Measurements from ENCODE around the gene ALOX12.

Gene ALOX12

DNA sequence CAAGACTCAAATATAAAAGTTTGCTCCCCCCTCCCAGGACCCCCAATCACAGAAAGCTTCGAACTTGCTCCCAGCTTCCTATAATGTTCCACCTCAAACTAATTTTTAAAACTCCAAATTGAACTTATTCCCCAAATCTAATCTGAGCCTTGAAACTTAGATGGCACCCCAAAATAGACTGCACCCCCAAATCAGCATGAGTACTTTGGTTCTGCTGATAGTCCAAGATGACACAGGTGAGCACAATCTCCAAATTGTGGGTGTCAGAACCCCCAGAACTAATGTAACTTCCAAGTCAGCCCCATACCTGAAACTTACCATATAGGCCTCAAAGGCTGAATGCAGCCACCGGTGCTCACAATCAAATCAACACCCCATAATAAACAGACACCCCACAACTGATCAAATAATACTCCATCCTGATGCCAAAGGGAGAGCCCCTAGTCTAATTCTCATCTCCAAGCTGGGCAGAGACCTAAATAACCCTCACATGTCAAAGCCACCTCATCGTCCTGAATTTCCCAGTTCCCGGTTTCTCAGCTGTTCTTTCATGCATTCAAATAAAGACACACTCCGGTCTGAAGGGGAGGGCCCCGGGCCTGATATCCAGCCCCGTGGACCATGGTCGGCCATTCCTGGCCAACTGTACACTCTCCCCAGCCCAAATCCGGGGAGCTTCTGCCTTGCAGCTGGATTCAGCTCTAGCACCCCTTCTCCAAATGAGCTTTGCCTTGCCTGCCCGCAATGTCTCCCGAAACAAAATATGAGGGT lies 25.2 kb downstream of the ALOX12 start:
- in situ Hi-C loops (cut with MboI; ENCODE audit: low sequenced_read_pairs) = no loop called here

DNA sequence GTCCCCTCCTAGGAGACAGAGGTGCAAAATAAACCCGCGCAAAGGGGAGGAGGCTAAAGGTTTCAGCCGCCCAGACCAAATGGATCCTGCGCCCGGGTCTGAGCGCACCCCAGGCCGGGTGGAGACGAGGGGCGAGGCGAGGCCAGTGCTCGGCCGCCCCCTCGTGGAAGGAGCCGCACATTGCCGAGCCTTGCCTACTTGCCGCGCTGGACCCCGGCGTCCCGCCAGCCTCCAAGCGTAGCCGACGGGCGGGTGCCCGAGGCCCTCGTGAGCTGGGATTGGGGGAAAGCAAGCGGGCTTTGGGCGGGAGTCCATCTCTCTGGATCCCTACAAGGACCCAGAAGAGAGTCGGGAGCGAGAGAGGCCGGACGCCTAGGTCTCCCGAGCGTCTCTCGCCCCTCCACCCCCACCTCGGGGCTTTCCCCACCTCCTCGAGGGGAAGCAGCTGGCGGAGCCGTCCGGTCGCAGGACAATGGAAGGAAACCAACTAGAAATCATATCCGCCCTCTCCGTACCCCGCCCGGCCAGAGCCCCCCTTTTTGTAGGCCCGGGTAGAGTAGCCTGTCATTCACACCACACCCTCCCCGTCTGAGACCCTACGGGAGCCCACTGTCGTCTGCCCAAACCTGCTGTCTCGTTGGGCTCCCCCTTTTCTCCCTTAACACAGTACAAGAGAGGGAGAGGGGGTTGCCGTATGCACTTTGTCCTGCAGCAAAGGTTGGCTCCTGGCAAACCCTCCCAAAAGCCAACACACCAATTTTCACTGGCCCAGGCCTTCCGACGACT lies 26.3 kb downstream of the ALOX12 start:
- in situ Hi-C loops (cut with MboI; ENCODE audit: low sequenced_read_pairs) = no loop called here

DNA sequence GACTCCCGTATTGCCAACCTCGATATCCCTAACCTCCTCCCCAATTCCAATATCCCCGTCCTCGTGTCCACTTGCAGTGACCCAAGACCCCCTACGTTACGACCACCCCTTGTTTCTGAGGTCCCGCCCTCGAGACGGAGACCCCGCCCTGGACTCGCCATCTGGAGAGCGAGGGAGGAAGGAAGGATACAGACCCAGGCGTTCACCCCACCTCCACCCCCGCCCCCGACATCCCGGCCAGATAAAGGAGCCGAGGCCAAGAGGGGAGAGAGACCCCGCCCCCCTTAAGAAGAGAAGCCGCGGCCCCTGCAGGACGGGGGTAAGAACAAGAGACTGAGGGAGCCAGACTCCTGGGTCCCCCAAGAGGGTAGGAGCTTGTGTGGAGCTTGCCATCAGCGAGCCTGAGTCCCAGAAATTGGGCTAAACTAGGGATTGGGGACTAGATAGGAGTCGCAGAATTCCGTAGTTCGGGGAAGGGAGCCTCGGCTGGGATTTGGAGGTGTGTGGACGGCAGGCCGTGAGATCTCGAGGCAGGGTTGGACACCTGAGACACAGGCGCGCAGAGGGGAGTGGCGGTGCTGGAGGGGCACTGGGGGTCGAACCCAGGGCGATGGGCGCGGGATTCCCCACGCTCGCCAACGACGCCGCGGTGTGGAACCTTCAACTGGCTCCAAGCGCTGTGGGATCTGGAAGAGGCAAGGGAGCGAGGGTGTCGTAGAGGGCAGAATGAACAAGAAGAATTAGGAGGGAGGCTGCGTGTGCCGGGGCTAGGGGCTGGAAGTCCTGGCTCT lies 27.1 kb downstream of the ALOX12 start, which contains the start of gene BCL6B:
Gene BCL6B (plus strand): TSS at position 270 of the 791 bp plus-strand sequence. CDS start 622 bp downstream, outside the sequence.
- in situ Hi-C loops (cut with MboI; ENCODE audit: low sequenced_read_pairs) = no loop called here

DNA sequence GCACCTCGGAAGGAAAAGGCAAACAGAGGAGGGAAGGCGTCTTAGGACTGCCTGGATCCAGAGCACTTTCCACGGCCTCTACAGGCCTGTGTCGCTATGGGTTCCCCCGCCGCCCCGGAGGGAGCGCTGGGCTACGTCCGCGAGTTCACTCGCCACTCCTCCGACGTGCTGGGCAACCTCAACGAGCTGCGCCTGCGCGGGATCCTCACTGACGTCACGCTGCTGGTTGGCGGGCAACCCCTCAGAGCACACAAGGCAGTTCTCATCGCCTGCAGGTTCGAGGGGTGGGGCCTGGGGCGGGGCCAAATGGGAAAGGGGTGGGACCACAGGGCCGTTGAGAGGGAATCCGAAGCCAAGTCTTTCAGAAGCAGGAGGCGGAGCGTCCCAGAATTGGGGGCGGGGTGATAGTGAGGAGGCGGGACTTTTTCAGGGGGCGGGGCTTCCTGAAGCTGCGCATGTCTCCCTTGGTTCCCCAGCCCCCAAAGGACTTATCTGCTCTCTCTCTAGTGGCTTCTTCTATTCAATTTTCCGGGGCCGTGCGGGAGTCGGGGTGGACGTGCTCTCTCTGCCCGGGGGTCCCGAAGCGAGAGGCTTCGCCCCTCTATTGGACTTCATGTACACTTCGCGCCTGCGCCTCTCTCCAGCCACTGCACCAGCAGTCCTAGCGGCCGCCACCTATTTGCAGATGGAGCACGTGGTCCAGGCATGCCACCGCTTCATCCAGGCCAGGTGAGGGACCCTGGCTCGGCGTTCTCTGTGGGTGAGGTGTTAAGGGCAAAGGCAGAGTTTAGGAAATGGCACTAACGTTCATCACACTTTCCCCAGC lies 27.9 kb downstream of the ALOX12 start:
- in situ Hi-C loops (cut with MboI; ENCODE audit: low sequenced_read_pairs) = no loop called here

DNA sequence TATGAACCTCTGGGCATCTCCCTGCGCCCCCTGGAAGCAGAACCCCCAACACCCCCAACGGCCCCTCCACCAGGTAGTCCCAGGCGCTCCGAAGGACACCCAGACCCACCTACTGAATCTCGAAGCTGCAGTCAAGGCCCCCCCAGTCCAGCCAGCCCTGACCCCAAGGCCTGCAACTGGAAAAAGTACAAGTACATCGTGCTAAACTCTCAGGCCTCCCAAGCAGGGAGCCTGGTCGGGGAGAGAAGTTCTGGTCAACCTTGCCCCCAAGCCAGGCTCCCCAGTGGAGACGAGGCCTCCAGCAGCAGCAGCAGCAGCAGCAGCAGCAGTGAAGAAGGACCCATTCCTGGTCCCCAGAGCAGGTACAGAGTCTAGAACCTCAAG lies 28.5 kb downstream of the ALOX12 start:
- in situ Hi-C loops (cut with MboI; ENCODE audit: low sequenced_read_pairs) = no loop called here

DNA sequence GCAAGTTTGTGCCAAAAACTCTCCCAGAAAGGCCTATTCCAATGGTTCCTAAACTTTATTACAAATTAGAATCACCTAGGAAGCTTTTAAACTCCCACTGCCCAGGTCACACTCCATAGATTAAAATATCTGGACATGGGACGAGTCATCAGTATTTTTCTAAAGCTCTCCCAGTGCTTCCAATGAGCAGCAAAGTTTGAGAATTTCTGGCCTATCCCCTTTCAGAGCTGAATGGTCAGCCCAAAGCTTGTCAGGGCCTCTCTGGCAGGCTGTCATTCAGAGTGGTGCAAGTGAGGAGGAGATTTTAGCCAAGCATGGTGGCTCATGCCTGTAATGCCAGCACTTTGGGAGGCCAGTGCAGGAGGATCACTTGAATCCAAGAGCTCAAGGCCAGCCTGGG lies 29.4 kb downstream of the ALOX12 start:
- in situ Hi-C loops (cut with MboI; ENCODE audit: low sequenced_read_pairs) = no loop called here

DNA sequence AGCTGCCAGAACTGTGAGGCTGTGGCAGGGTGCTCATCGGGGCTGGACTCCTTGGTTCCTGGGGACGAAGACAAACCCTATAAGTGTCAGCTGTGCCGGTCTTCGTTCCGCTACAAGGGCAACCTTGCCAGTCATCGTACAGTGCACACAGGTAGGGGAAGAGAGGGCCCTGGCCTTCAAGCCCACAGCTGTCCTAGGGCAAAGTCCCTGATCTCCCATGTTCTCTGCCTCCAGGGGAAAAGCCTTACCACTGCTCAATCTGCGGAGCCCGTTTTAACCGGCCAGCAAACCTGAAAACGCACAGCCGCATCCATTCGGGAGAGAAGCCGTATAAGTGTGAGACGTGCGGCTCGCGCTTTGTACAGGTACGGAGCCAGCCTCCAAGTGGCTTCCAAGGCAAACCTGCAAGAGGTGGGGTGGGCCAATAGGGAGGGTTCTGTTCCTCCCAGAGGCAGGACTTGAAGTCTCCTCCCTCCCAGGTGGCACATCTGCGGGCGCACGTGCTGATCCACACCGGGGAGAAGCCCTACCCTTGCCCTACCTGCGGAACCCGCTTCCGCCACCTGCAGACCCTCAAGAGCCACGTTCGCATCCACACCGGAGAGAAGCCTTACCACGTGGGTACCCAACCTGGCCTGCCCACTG lies 30.7 kb downstream of the ALOX12 start:
- in situ Hi-C loops (cut with MboI; ENCODE audit: low sequenced_read_pairs) = no loop called here

DNA sequence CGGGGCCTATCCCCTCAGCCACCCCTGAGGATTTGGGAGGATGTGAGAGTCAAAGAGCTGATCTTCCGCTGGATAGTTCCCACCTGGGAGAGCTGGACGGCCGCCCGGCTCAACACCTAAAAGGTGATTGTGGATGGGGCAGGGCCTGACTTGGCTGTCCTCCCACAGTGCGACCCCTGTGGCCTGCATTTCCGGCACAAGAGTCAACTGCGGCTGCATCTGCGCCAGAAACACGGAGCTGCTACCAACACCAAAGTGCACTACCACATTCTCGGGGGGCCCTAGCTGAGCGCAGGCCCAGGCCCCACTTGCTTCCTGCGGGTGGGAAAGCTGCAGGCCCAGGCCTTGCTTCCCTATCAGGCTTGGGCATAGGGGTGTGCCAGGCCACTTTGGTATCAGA lies 31.5 kb downstream of the ALOX12 start:
- in situ Hi-C loops (cut with MboI; ENCODE audit: low sequenced_read_pairs) = no loop called here

DNA sequence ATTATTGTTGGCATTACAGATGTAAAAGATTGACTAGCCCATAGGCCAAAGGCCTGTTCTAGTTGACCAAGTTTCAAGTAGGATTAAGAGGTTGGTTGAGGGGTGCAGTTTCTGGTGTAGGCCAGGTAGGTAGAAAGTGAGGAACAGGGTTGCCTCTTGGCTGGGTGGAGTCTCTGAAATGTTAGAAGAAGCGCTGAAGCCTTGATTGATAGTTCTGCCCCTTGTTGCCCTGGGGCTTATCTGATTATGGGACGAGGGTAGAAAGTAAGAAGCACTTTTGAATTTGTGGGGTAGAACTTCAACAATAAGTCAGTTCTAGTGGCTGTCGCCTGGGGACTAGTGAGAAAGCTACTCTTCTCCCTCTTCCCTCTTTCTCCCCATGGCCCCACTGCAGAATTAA lies 33.2 kb downstream of the ALOX12 start:
- in situ Hi-C loops (cut with MboI; ENCODE audit: low sequenced_read_pairs) = no loop called here

DNA sequence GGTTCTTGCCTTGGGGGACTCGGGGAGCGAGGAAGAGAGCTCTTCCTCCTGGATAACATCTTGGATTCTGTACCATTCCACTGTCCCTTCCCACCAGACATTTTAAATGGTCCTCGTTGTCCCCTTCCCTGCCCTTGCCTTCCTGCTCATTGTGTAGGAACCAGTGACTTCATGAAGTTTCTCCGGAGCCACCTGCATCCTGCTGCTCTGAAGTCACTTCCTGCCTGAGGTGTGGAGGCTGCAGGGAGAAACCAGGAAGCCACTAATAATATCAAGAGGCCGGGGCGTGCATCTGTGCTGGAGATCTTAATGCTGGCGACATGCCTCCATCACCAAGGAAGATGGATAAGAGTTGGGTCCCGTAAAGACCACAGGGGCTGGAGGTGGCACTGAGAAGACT lies 33.8 kb downstream of the ALOX12 start:
- in situ Hi-C loops (cut with MboI; ENCODE audit: low sequenced_read_pairs) = no loop called here

DNA sequence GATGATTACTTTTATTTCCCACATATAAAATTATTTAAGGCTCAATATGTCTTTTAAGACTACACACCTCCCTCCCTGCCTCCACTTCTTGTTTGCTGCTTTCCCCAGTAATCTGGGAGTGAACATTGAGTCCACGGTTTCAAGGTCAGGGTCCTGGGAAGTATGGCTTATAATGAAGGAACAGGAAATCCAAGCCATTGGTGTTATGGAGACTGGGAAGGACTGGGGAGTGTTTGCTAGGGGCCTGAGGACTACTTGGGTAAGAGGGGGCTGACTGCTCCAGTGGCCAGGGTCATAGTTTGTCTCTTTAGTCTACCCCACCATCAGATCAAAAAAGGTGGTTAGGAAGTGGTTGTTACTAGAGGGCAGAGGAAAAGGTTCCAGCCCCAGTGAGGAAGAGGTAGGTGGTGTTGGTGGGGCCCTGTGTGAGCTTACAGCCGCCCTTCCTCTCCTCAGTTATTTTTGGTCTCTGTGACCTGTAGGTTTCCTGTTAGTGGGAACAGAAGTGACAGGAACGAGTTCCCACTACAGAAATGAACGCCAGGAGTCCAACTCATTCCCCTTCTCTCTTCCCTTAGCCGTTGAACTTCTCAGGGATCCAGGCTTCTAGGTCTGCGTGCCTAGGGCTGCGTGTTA lies 39.2 kb downstream of the ALOX12 start:
- in situ Hi-C loops (cut with MboI; ENCODE audit: low sequenced_read_pairs) = no loop called here

DNA sequence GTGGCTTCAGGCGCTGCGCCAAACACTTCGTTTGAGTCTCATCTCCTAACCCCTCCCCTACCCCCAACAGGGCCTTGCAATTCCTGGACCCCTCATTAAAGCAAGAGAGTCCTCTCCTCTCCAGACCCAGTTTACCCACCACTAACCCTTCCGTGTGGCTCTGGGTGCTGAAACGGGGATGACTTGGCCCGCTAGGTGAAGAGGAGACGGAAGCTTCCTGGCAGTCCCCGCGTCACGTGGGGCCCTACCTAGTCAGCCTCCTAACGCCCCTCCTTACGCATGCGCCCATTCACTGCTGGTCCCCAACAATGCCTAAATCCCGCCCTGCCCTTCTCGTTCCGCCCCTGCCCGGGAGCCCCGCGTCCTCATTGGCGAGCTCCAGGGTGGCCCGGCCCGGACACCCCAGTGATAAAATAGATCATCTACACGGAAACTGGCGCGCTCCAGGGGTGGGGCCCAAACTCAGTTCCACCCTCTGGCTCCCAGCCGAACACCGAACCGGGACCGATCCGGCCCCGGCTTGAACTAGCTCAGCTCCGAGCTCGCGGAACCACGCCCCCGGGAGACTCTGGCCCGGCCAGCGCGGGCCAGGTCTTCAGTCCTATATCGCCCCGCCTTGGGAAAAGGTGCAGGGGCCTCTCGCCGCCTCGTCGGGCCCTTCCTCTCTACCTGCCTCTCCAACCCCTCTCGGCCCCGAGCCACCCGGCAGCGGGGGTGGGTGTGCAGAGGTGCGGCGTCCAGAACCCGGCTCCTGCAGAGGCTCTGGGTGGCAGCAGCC lies 39.9 kb downstream of the ALOX12 start, which contains the start of gene SLC16A13:
Gene SLC16A13 (plus strand): TSS at position 425 of the 778 bp plus-strand sequence. CDS start 368 bp downstream, outside the sequence.
- in situ Hi-C loops (cut with MboI; ENCODE audit: low sequenced_read_pairs) = no loop called here

DNA sequence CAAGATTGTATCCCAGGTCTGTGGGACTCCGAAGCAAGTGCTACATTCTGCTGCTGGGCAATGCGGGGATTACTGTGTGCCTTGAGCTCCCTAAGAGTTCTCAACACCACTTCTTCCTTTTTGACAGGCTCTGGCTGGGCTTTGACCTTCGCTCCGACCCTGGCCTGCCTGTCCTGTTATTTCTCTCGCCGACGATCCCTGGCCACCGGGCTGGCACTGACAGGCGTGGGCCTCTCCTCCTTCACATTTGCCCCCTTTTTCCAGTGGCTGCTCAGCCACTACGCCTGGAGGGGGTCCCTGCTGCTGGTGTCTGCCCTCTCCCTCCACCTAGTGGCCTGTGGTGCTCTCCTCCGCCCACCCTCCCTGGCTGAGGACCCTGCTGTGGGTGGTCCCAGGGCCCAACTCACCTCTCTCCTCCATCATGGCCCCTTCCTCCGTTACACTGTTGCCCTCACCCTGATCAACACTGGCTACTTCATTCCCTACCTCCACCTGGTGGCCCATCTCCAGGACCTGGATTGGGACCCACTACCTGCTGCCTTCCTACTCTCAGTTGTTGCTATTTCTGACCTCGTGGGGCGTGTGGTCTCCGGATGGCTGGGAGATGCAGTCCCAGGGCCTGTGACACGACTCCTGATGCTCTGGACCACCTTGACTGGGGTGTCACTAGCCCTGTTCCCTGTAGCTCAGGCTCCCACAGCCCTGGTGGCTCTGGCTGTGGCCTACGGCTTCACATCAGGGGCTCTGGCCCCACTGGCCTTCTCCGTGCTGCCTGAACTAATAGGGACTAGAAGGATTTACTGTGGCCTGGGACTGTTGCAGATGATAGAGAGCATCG lies 42.4 kb downstream of the ALOX12 start:
- in situ Hi-C loops (cut with MboI; ENCODE audit: low sequenced_read_pairs) = no loop called here

DNA sequence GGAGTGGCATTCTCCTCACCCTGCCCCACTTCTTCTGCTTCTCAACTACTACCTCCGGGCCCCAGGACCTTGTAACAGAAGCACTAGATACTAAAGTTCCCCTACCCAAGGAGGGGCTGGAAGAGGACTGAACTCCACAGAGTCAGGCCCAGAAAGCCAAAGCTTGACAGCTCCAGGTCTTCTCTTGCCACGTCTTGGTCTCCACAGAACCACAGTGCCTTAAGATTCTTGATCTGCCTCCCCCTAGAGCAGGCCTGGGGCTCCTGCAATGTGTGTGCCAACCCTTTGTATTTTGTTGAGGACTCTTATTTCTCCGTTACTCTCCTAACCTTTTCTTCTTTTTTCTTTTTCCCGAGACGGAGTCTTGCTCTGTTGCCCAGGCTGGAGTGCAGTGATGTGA lies 44.0 kb downstream of the ALOX12 start:
- in situ Hi-C loops (cut with MboI; ENCODE audit: low sequenced_read_pairs) = loop anchor here (10.0 kb wide), 1 partner anchor 255 kb away; the partner anchor contains the start of gene YBX2

DNA sequence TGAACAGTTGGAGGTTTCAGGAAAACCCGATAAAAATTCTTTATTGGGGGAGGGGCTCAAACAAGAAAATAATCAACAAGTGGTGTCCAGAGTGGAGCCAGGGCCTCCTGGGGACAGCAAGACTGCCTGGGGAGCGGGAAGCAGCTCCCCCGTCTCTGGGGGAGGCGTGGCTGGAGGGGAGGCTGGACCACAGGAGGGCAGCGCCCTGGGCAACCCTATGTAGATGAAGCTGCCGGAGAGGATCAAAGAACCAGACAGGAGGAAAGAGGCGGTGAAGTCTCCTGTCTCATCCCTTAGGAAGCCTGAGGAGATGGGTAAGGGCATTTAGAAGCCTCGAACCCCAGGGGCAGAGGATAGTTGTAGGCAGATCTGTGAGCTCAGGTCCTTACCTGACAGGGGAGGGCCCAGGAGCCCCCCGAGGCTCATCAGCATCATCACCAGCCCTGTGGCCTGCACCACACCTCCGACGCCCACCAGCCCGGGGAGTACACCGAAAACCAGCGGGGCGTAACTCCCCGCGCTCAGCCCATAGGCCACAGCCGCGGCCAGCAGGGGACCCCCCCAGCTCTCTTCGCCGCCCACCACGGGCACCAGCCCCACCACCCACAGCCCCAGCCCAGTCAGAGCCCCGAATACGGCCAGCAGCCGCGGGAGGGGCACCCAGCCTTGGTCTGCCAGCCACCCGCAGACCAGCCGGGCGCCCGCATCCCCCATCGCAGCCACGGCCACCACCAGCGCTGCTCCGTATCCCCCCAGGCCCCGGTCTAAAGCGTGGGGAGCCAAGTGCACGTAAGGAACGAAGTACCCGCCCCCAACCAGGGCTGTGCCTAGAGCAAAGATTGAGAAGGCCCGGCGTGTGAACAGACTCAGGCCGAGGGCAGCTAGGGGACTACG lies 46.0 kb downstream of the ALOX12 start:
- in situ Hi-C loops (cut with MboI; ENCODE audit: low sequenced_read_pairs) = loop anchor here (10.0 kb wide), 1 partner anchor 253 kb away; the partner anchor contains the start of gene YBX2

DNA sequence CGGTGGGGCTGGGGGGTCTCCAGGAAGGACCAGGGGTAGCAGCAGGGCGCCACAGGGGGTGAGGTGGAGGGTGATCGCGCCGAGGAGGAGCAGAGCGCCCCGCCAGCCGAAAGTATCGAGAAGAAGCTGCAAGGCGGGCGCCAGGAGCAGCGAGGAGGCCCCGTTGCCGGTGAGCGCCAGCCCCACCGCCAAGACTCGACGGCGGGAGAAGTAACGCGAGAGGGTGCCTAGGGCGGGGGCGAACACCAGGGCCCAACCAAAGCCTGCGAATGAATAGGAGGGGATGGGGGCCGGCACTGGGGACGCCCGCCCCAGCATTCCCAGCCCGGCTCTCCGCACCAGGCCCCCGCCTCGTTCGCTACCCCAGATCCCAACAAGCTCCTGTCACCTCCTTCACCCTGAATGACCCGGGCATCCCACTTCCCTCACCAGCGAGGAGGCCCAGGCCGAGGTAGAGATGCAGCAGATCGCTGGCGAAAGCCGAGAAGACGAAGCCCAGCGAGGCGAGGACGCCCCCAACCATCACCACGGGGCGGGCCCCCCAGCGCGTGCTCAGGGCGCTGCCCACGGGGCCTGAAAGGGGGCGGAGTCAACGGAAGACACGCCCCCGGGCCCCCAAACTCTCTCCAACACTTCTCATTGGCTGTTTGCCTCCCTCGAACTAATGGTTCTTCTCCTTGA lies 46.8 kb downstream of the ALOX12 start:
- in situ Hi-C loops (cut with MboI; ENCODE audit: low sequenced_read_pairs) = loop anchor here (10.0 kb wide), 1 partner anchor 252 kb away; the partner anchor contains the start of gene YBX2

Data from HL-60/S4 (cell line).